Measurements from ENCODE around the gene XCL1.

Gene XCL1

DNA sequence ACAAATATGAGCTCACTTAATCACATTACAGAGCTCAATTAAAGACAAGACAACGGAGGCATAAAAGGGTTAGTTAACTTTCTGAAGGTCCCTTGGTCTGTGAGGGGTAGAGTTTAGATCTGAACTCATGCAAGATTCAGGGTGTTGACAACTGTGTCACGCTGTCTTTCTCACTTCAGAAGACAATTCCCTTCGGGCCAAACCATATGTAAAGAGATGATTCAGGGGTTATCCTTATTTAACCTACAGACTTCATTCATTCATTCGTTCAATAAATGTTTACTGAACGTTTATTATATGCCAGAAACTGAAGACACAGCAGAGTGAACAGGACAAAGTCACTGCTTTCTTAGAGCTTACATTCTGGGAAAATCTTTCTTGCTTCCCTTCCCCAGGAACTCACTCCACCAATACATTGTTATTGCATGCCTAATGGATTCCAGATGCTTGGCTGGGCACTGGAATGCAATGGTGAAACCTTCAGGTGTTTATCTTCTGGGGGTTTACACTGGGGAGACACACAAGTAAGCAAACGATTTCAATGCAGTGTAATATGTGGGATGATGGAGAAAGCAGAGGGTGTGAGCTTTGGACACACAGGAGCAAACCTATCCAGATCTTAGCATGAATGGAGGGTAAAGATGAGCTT is 6.4 kb downstream of the XCL1 start:
- DNase-seq (ENCODE audit: low spot score) = no peak

DNA sequence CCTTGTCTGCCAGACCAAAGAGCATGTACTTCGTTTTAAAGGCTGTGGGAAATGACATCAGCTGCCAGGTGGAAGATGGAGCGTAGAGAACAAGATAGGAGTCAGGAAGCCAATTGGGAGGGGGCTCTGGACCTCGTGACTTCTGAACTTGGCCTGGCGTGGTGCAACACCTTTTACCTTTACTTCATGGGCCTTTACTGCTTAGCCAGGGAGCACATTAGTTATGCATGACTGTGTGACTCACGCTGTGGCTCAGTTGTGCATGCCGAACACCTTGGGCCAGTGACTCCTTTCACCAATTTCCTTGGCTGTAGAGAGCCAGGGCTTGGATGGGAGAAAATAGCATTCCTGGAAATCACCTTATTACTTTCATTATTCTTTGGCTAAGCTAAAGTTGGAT is 7.2 kb downstream of the XCL1 start:
- in situ Hi-C loops (cut with MboI; ENCODE audit: low pct_unique_long_range_greater_than_20kb, low sequenced_read_pairs, unreplicated experiment) = no loop called here
- TF ChIP-seq, protein P1, sequence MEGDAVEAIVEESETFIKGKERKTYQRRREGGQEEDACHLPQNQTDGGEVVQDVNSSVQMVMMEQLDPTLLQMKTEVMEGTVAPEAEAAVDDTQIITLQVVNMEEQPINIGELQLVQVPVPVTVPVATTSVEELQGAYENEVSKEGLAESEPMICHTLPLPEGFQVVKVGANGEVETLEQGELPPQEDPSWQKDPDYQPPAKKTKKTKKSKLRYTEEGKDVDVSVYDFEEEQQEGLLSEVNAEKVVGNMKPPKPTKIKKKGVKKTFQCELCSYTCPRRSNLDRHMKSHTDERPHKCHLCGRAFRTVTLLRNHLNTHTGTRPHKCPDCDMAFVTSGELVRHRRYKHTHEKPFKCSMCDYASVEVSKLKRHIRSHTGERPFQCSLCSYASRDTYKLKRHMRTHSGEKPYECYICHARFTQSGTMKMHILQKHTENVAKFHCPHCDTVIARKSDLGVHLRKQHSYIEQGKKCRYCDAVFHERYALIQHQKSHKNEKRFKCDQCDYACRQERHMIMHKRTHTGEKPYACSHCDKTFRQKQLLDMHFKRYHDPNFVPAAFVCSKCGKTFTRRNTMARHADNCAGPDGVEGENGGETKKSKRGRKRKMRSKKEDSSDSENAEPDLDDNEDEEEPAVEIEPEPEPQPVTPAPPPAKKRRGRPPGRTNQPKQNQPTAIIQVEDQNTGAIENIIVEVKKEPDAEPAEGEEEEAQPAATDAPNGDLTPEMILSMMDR (IDR thresholded peaks at IDR 0.05; ENCODE audit: extremely low read depth, insufficient read depth, missing control alignments) = no peak
- no peak for DNase-seq (ENCODE audit: low spot score)

More for the DNA sequence above, 6.4 kb downstream of the XCL1 start:
- in situ Hi-C loops (cut with MboI; ENCODE audit: low pct_unique_long_range_greater_than_20kb, low sequenced_read_pairs, unreplicated experiment) = no loop called here
- TF ChIP-seq, protein P1 (IDR thresholded peaks at IDR 0.05; ENCODE audit: extremely low read depth, insufficient read depth, missing control alignments) = no peak

DNA sequence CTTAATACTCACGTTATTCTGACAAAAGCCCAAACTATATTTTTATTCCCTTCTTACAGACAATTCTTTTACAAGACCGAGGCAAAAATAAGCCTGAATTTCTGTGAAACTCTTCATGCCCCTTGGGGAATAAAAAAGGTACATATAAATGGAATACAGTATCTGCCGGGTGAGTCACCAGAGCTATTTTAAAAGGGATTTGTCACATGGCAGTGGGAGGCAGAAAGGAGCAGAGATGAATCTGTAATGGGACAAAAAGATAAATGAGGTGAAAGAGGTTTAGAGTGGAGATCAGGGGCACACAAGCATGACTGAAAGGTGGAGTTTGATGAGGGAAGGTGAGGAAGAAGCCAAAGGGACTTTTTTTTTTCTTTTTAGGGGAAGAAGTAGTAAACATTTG is 8.8 kb downstream of the XCL1 start:
- TF ChIP-seq, protein P1 (IDR thresholded peaks at IDR 0.05; ENCODE audit: extremely low read depth, insufficient read depth, missing control alignments) = no peak
- in situ Hi-C loops (cut with MboI; ENCODE audit: low pct_unique_long_range_greater_than_20kb, low sequenced_read_pairs, unreplicated experiment) = no loop called here
- DNase-seq (ENCODE audit: low spot score) = no peak

DNA sequence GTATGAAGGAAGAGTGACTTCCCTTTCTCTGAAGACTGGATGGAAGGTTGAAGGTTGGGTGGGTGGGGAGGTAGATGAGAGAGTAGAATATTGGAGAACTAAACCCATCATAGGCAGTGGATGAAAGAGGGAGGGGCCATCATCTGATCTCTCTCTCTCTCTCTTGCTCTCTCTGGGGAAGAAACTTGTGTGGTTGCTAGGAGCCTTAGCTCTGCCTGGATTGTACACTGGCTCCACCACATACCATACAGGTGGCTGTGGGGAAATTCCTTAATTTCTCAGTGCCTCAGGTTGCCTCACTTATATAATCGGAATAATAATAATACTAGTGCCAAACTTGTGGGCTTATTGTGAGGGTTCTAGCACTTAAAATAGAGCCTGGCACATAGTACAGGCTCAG is 9.5 kb downstream of the XCL1 start:
- in situ Hi-C loops (cut with MboI; ENCODE audit: low pct_unique_long_range_greater_than_20kb, low sequenced_read_pairs, unreplicated experiment) = no loop called here
- TF ChIP-seq, protein P1 (IDR thresholded peaks at IDR 0.05; ENCODE audit: extremely low read depth, insufficient read depth, missing control alignments) = no peak
- DNase-seq (ENCODE audit: low spot score) = no peak

DNA sequence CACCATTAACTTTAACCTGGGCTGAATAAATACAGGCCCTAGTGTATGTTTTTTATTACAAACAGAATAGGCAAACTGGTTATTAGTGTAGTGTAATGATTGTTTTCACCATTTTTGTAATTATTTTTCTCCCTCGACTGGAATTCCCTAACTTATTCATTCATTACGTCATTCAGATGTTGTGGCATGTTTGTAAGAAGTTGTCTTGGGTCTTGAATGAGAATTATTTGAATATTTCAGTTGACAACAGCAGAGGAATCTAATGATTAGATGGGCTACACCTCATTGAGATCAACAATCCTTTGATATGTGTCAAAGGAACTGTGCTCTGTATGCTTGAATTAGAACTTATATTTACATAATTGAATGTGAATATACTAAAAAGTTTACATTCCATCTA is 12.8 kb downstream of the XCL1 start:
- no peak for DNase-seq (ENCODE audit: low spot score)
- TF ChIP-seq, protein P1 (IDR thresholded peaks at IDR 0.05; ENCODE audit: extremely low read depth, insufficient read depth, missing control alignments) = no peak
- in situ Hi-C loops (cut with MboI; ENCODE audit: low pct_unique_long_range_greater_than_20kb, low sequenced_read_pairs, unreplicated experiment) = no loop called here

DNA sequence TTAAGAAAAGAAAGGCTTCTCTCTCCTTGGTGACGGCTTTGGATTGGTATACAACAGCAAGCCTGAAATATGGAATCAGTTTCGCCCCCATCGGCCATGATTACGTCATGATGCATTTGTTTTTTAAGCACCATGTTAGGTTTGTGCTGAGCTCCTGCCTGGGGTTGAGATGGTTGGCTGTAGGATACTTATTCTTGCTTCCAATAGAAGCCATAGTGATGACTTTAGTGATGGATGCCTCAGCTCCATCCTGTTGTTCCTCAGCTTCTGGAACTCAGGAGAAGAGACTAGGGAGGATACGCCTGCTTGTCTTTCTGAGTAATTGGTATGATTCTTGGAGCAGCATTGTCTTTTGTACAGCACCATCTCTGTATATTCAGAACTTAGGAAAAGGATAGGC is 14.7 kb downstream of the XCL1 start:
- DNase-seq (ENCODE audit: low spot score) = no peak
- TF ChIP-seq, protein P1 (IDR thresholded peaks at IDR 0.05; ENCODE audit: extremely low read depth, insufficient read depth, missing control alignments) = no peak
- in situ Hi-C loops (cut with MboI; ENCODE audit: low pct_unique_long_range_greater_than_20kb, low sequenced_read_pairs, unreplicated experiment) = no loop called here

Data from GM13977 (cell line).